CD14-positive monocyte (primary cell): ENCODE data around the gene HCRTR1. TPM values are rescaled to one million over a fixed set of nuclear protein-coding genes. Genes with fewer than 3 reads are reported as not detected.
A peak's percentile ranks its signal among the peaks of the same experiment; 100 is the strongest.

Experiments
- DNase-seq, 3 donors: peaks; one replicate each; pipeline ENCODE4 v3.0.0-alpha.2; 2011 to 2022
- H2AFZ ChIP-seq: 2 replicates; pipeline ENCODE4 v1.6.0; 2012; ENCODE audit warnings: mild to moderate bottlenecking, low read depth, low read length, inconsistent platforms; ENCODE audit not compliant: insufficient read depth, poor library complexity, severe bottlenecking
- H3K27ac ChIP-seq, 2 donors: 1 replicate in 1 of 2; 2 replicates in 1 of 2; pipeline ENCODE4 v1.5.1; 2012 to 2013; ENCODE audit warnings: low read length in 2 of 2, control low read depth in 1 of 2, inconsistent platforms in 1 of 2, low read depth in 1 of 2, mild to moderate bottlenecking in 1 of 2
- H3K27me3 ChIP-seq, 2 donors: one replicate each; pipeline versions ENCODE4 v1.6.0 to v1.6.1; 2011 to 2013; ENCODE audit warnings: low read length in 2 of 2; ENCODE audit not compliant: control insufficient read depth in 2 of 2, insufficient read depth in 2 of 2
- H3K36me3 ChIP-seq, 2 donors: replicated peaks in 1 of 2; 1 replicate in 1 of 2; 2 replicates in 1 of 2; pipeline versions ENCODE4 v1.5.1 to v1.6.1; 2012 to 2013; ENCODE audit warnings: low read length in 2 of 2, control low read depth in 1 of 2, inconsistent platforms in 1 of 2, mild to moderate bottlenecking in 1 of 2; ENCODE audit not compliant: insufficient read depth in 2 of 2, control insufficient read depth in 1 of 2
- H3K4me1 ChIP-seq, 2 donors: 1 replicate in 1 of 2; 2 replicates in 1 of 2; pipeline versions ENCODE4 v1.5.1 to v1.6.1; 2012 to 2013; ENCODE audit warnings: low read length in 2 of 2, control low read depth in 1 of 2, inconsistent platforms in 1 of 2, mild to moderate bottlenecking in 1 of 2, moderate library complexity in 1 of 2; ENCODE audit not compliant: insufficient read depth in 2 of 2, control insufficient read depth in 1 of 2
- H3K4me2 ChIP-seq: replicated peaks from 2 replicates; pipeline ENCODE3; 2012; ENCODE audit warnings: low read length, moderate library complexity, mild to moderate bottlenecking; ENCODE audit not compliant: poor library complexity, severe bottlenecking; ENCODE audit errors: extremely low read depth
- H3K4me3 ChIP-seq, 3 experiments: fragments of 200-600 bp in 1 of 3; sonication (generic) in 1 of 3; replicated peaks in 1 of 3; 1 replicate in 2 of 3; 2 replicates in 1 of 3; pipeline ENCODE4 v1.5.1; 2011 to 2013; ENCODE audit warnings: low read length in 3 of 3, mild to moderate bottlenecking in 3 of 3, control low read depth in 2 of 3, low read depth in 2 of 3, inconsistent platforms in 1 of 3, moderate library complexity in 1 of 3
- H3K79me2 ChIP-seq: 2 replicates; pipeline ENCODE4 v1.6.0; 2012; ENCODE audit warnings: mild to moderate bottlenecking, control low read depth, inconsistent platforms, low read length, moderate library complexity; ENCODE audit not compliant: insufficient read depth
- H3K9ac ChIP-seq: 2 replicates; pipeline ENCODE4 v1.6.0; 2017; ENCODE audit warnings: low read length, mild to moderate bottlenecking; ENCODE audit not compliant: insufficient read depth, poor library complexity, severe bottlenecking
- H3K9me3 ChIP-seq, 2 donors: replicated peaks in 1 of 2; 1 replicate in 1 of 2; 2 replicates in 1 of 2; pipeline versions ENCODE4 v1.5.1 to v1.6.1; 2012 to 2013; ENCODE audit warnings: low read length in 2 of 2, control low read depth in 1 of 2; ENCODE audit not compliant: control insufficient read depth in 1 of 2, insufficient read depth in 1 of 2
- H4K20me1 ChIP-seq: 2 replicates; pipeline ENCODE4 v1.6.0; 2012; ENCODE audit warnings: mild to moderate bottlenecking, low read length, control low read depth, moderate library complexity; ENCODE audit not compliant: insufficient read depth
- H3K27ac Mint-ChIP-seq, 7 donors: one replicate each; pipeline ENCODE4 v1.8.0; 2020; ENCODE audit warnings: mild to moderate bottlenecking in 7 of 7, mixed read lengths in 7 of 7, moderate library complexity in 6 of 7, inconsistent platforms in 2 of 7
- H3K27me3 Mint-ChIP-seq, 3 donors: one replicate each; pipeline ENCODE4 v1.8.0; 2021 to 2022; ENCODE audit warnings: low read depth in 3 of 3, mild to moderate bottlenecking in 3 of 3, mixed read lengths in 3 of 3, moderate library complexity in 3 of 3, inconsistent platforms in 1 of 3
- H3K36me3 Mint-ChIP-seq, 2 donors: one replicate each; pipeline ENCODE4 v1.8.0; 2020; ENCODE audit warnings: mixed read lengths in 2 of 2, inconsistent platforms in 1 of 2, mild to moderate bottlenecking in 1 of 2
- H3K4me1 Mint-ChIP-seq: one replicate; pipeline ENCODE4 v1.8.0; 2020; ENCODE audit warnings: mild to moderate bottlenecking, mixed read lengths
- H3K4me3 Mint-ChIP-seq, 2 donors: one replicate each; pipeline ENCODE4 v1.8.0; 2020; ENCODE audit warnings: mild to moderate bottlenecking in 2 of 2, mixed read lengths in 2 of 2, moderate library complexity in 1 of 2
- H3K9me3 Mint-ChIP-seq, 7 donors: one replicate each; pipeline ENCODE4 v1.8.0; 2020 to 2022; ENCODE audit warnings: mixed read lengths in 7 of 7, mild to moderate bottlenecking in 6 of 7, moderate library complexity in 6 of 7, inconsistent platforms in 2 of 7
- WGBS: methylation state at CpG from one replicate; pipeline ENCODE4 v1.1.5; 2013; ENCODE audit warnings: missing lambda C conversion rate; ENCODE audit not compliant: insufficient coverage; 5-methylcytosine and 5-hydroxymethylcytosine counted together
- intact Hi-C, 2 donors: fragments of 100-400 bp; cut with micrococcal nuclease; formaldehyde crosslinking; loops; one replicate each; pipeline versions ENCODE4 v1.15.0 to v1.15.1; 2023
- polyA plus RNA-seq, 3 donors: library from polyadenylated mRNA; depleted of rRNA in 1 of 3; unstranded in 2 of 3; stranded (reverse) in 1 of 3; fragments of 300-500 nt in 2 of 3; fragments of >200 nt in 1 of 3; fragmentation: Illumina TruSeq in 2 of 3; gene quantifications; 1 replicate in 2 of 3; 2 replicates in 1 of 3; pipeline ENCODE4 v1.2.3, GENCODE V29; 2012 to 2021
- TF ChIP-seq, protein P1 (sequence below): fragments of 200-600 bp; IDR thresholded peaks from one replicate; pipeline ENCODE4 v1.8.0; 2022; ENCODE audit warnings: antibody characterized with exemption, mild to moderate bottlenecking

HCRTR1 gene
- polyA plus RNA-seq, 3 donors = not detected

DNA sequence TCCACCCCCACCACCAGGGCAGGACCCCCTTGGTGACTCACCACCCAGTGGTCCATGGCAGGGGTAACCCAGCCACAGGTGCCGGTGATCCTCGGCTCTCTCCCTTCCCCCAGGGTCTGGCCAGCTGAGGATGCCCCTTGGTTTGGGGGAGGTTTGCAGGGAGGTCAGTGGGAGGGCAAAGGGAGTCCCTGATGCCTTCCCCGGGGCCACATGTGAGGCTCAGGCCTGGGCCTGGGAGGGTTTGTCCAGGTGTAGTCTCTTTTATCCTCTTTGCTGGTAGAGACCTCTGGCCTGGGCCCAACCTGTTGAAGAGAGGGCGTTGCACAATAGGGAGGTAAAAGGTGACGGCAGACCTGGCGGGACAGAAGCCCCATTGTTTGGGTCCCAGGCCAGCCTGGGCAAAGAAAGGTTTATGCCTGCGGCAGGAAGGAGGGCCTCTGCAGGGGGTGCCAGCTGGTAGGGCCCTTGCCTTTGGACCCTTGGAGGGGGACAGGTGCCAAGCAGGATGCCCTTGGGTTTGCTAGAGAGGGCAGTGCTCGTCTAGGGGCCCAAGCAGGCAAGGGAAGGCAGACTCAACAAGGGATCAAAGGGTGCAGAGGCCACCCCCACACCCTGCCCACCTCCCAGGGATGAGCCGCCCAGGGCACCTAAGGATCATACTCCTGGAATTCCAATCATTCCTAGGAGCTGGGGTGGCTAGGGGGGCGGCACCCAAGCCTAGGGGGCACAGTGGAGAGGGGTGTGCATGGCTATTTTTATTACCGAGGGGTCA is 41.9 kb upstream of the HCRTR1 start:
- 88% methylated on average over 4 of the region's 11 CpGs for WGBS
- H3K4me3 ChIP-seq = no peak overlapping the region
- Mint-ChIP-seq H3K9me3 (no peaks in the 10 kb centered on the region), H3K4me1 (peaks cover 19% of the 10 kb centered on the region), H3K27me3 (peaks cover 14 to 22% (median 15%) of the 10 kb centered on the region in 3 donors), H3K27ac (no peak overlapping the region), H3K4me3 (peak overlapping the region in 1 of 2 donors; percentile 12), H3K36me3 (no peaks in the 10 kb centered on the region)
- no peaks in the 10 kb centered on the region for H3K79me2 ChIP-seq
- no peak overlapping the region for H3K4me2 ChIP-seq
- DNase-seq = no peak
- no peaks in the 10 kb centered on the region for H4K20me1 ChIP-seq
- TF ChIP-seq, protein P1, sequence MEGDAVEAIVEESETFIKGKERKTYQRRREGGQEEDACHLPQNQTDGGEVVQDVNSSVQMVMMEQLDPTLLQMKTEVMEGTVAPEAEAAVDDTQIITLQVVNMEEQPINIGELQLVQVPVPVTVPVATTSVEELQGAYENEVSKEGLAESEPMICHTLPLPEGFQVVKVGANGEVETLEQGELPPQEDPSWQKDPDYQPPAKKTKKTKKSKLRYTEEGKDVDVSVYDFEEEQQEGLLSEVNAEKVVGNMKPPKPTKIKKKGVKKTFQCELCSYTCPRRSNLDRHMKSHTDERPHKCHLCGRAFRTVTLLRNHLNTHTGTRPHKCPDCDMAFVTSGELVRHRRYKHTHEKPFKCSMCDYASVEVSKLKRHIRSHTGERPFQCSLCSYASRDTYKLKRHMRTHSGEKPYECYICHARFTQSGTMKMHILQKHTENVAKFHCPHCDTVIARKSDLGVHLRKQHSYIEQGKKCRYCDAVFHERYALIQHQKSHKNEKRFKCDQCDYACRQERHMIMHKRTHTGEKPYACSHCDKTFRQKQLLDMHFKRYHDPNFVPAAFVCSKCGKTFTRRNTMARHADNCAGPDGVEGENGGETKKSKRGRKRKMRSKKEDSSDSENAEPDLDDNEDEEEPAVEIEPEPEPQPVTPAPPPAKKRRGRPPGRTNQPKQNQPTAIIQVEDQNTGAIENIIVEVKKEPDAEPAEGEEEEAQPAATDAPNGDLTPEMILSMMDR = no peak
- H3K27ac ChIP-seq = no peak overlapping the region
- H2AFZ ChIP-seq = no peak overlapping the region
- intact Hi-C loops = no loop called here
- peaks cover 0 to 16% of the 10 kb centered on the region in 2 donors for H3K27me3 ChIP-seq
- H3K9me3 ChIP-seq = no peaks in the 10 kb centered on the region
- H3K9ac ChIP-seq = no peak overlapping the region
- H3K36me3 ChIP-seq = no peaks in the 10 kb centered on the region
- peaks cover 5% of the 10 kb centered on the region in 2 donors for H3K4me1 ChIP-seq

DNA sequence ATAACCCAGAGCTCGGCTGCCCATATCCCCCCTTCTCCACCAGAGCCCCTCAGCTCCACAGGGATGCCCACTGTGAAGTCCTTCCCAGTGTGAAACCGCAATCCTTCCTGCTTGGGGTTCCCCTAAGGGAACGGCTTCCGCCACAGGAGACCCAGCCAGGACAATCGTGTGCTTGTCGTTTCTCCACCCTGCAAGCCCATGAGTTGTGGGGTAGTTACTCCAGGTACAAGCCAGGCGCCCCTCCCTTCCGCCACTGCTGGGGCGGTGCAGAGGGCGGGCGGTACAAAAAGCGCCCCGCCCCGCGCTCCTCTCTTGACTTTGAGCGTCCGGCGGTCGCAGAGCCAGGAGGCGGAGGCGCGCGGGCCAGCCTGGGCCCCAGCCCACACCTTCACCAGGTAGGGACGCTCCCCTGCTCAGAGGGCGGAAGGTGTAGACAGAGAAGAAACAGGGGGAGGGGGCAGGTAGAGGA is 41.3 kb upstream of the HCRTR1 start, which contains the start of gene TINAGL1:
TSS of gene TINAGL1 (plus strand) at position 315 of the 469 bp plus-strand sequence. CDS start 634 bp downstream, outside the sequence.
- H3K4me3 ChIP-seq = no peak within 1 kb of the TSS
- no peaks in the 10 kb centered on the region for H4K20me1 ChIP-seq
- no peaks in the 10 kb centered on the region for H3K9me3 Mint-ChIP-seq
- no peak within 1 kb of the TSS for H3K4me2 ChIP-seq
- DNase-seq = no peak
- TF ChIP-seq, protein P1 = no peak
- no peaks in the 10 kb centered on the region for H3K79me2 ChIP-seq
- peaks cover 0 to 16% of the 10 kb centered on the region in 2 donors for H3K27me3 ChIP-seq
- peaks cover 13 to 22% (median 14%) of the 10 kb centered on the region in 3 donors for H3K27me3 Mint-ChIP-seq
- intact Hi-C loops = no loop called here
- no peaks in the 10 kb centered on the region for H3K36me3 ChIP-seq
- H3K9me3 ChIP-seq = no peaks in the 10 kb centered on the region
- peaks cover 5% of the 10 kb centered on the region in 2 donors for H3K4me1 ChIP-seq
- 6% methylated on average over 14 of the region's 25 CpGs for WGBS
- no peaks in the 10 kb centered on the region for H3K36me3 Mint-ChIP-seq
- no peak within 1 kb of the TSS for H3K27ac ChIP-seq
- H3K4me3 Mint-ChIP-seq = peak within 1 kb of the TSS; percentile 31 to 51
- H3K9ac ChIP-seq = no peak within 1 kb of the TSS
- H3K27ac Mint-ChIP-seq = no peak within 1 kb of the TSS
- peaks cover 17% of the 10 kb centered on the region for H3K4me1 Mint-ChIP-seq
- H2AFZ ChIP-seq = peak within 1 kb of the TSS; percentile 35
